NB4 (cell line): Measurements from ENCODE around the gene HOXC12.

Source experiments
- MYC ChIP-seq: IDR thresholded peaks from 2 replicates; pipeline ENCODE4 v1.6.1; 2011; ENCODE audit warnings: low read depth, low read length
- POLR2A ChIP-seq: IDR thresholded peaks from 2 replicates; pipeline ENCODE4 v1.6.1; 2011; ENCODE audit warnings: mild to moderate bottlenecking; ENCODE audit not compliant: insufficient read length; ENCODE audit errors: extremely low read depth
- TF ChIP-seq, protein P1 (sequence below): IDR thresholded peaks from one replicate; pipeline ENCODE4 v1.5.1; 2012; ENCODE audit warnings: low read depth, low read length
- TF ChIP-seq, protein P2 (sequence below): IDR thresholded peaks from 2 replicates; pipeline ENCODE4 v1.6.1; 2011; ENCODE audit warnings: low read depth, low read length

DNA sequence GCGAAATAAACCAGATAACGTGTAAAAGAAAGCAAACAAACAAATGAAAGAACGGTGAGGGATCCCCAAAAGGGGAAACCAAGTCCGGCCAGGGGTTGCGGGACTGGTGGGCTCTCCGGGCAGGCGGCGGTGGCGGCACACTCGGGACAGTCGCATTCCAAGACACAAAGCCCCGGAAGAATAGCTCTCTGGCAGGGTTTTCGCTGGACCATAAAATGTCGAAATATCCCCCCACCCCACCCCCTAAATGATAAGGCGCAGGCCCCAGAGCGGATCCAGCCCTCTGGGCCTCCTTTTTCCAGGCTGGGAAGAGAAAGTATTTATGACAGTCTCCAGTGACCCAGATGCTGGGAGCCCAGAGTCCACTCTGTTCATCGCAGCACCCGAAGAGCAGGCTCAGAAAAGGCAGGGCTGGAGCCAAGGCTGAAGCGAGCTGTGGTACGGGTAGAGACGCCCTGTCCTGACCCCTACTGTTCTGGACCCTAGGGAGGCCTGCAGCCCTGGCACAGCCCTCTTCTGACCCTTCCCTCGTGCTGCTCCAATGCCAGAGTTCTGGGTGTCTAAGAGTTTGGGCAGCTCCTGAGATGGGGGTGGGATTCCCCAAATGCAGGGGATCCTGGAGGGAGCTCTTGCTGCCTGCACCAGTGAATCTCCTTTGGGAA, 52.0 kb downstream of the HOXC12 start:
- TF ChIP-seq POLR2A (no peak), MYC (no peak)
- TF ChIP-seq, protein P1, sequence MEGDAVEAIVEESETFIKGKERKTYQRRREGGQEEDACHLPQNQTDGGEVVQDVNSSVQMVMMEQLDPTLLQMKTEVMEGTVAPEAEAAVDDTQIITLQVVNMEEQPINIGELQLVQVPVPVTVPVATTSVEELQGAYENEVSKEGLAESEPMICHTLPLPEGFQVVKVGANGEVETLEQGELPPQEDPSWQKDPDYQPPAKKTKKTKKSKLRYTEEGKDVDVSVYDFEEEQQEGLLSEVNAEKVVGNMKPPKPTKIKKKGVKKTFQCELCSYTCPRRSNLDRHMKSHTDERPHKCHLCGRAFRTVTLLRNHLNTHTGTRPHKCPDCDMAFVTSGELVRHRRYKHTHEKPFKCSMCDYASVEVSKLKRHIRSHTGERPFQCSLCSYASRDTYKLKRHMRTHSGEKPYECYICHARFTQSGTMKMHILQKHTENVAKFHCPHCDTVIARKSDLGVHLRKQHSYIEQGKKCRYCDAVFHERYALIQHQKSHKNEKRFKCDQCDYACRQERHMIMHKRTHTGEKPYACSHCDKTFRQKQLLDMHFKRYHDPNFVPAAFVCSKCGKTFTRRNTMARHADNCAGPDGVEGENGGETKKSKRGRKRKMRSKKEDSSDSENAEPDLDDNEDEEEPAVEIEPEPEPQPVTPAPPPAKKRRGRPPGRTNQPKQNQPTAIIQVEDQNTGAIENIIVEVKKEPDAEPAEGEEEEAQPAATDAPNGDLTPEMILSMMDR, result no peak
- TF ChIP-seq, protein P2, sequence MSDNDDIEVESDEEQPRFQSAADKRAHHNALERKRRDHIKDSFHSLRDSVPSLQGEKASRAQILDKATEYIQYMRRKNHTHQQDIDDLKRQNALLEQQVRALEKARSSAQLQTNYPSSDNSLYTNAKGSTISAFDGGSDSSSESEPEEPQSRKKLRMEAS, result no peak
